ENCODE measurements around the gene KRTAP1-5.
A peak's percentile ranks its signal among the peaks of the same experiment; 100 is the strongest.
"Not testable (repeated sequence)": the region's sequence is repeated elsewhere in the genome, so short reads cannot be mapped to it uniquely, and the experiment has no call there.

Gene KRTAP1-5, protein sequence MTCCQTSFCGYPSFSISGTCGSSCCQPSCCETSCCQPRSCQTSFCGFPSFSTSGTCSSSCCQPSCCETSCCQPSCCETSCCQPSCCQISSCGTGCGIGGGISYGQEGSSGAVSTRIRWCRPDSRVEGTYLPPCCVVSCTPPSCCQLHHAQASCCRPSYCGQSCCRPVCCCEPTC

GRCh38 chr17:41026715-41027471, at the start of gene KRTAP1-5:
KRTAP1-5 (minus strand) TSS chr17:41027208; CDS start chr17:41027155, 53 bp downstream.
- peak; percentile 95 for DNase-seq (ENCODE audit: low read depth)

DNA sequence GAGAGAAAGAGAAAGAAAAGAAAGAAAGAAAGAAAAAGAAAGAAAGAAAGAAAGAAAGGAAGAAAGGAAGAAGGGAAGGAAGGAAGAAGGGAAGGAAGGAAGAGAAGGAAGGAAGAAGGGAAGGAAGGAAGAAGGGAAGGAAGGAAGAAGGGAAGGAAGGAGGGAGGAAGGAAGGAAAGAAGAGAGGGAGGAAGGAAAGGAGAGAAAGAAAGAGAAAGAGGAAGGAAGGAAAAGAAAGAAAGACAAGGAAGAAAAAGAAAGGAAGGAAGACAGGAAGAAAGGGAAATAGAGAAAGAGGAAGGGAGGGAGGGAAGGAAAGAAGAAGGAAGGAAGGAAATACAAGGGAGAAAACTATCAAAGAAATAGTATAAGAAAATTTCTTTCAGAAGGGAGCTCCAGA, 49.8 kb upstream of the KRTAP1-5 start:
- DNase-seq (ENCODE audit: low read depth): no peak

DNA sequence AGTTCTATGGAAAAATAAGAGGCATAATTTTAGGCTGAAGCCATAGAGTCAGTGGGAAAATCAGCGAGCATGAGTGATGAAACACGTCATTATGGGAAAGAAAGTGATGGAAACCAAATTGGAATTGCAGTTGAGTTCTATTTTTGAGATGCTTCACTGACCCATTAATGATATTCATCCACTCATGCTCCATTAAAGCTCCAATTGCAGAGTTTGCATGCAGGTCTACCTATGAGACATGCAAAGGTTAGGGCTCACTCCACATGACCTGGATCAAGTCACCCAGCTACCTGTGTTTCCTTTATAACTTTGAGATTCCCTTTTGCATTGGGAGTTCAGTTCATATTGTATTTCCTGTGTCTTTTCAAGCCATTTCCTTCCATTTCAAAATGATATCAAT, 46.7 kb upstream of the KRTAP1-5 start:
- no peak for DNase-seq (ENCODE audit: low read depth)

DNA sequence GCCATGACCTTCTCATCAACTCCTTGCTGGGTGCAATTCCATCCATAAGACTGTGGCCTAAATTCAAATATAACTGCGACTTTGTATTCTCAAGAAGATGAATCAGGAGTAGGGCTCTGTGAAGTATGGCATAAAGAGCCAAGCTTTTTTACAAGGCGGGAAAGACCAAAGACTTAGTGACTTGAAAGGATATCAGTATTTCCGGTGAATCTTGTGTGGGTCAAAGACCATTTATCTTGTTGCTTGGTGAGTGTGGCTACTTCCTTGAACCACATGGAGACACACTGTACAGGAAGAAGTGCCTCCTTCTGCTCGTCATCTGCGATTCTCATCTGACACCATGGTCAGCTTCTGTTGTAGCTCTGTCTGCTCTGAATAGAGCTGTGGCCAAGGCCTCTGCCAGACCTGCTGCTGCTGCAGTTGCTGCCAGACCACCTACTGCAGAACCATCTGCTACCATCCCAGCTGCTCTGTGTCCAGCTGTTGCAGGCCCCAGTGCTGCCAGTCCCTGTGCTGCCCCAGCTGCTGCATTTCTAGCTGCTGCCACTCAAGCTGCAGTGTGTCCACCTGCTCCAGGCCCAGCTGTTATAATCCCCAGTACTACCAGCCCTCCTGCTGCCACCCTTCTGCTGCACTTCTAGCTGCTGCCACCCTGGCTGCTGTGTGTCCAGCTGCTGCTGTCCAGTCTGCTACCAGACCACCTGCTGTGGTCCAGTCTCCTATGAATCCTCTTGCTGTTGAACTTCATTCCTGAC, 44.8 kb upstream of the KRTAP1-5 start:
- no peak for DNase-seq (ENCODE audit: low read depth)

- no peak for DNase-seq (ENCODE audit: low read depth)
Observed at GRCh38 chr17:41069031-41069430, 42.0 kb upstream of the KRTAP1-5 start.

GRCh38 chr17:41067281-41067680, 40.3 kb upstream of the KRTAP1-5 start:
- DNase-seq (ENCODE audit: low read depth): no peak

- peak; percentile 86 for DNase-seq (ENCODE audit: low read depth)
Observed at GRCh38 chr17:41065829-41066624, 39.0 kb upstream of the KRTAP1-5 start, which contains the start of gene KRTAP2-4. KRTAP2-4 (minus strand) TSS chr17:41065879; CDS start chr17:41065845, 34 bp downstream.

- not testable (repeated sequence) for DNase-seq (ENCODE audit: low read depth)
Observed at GRCh38 chr17:41065016-41065689, 38.1 kb upstream of the KRTAP1-5 start.

DNA sequence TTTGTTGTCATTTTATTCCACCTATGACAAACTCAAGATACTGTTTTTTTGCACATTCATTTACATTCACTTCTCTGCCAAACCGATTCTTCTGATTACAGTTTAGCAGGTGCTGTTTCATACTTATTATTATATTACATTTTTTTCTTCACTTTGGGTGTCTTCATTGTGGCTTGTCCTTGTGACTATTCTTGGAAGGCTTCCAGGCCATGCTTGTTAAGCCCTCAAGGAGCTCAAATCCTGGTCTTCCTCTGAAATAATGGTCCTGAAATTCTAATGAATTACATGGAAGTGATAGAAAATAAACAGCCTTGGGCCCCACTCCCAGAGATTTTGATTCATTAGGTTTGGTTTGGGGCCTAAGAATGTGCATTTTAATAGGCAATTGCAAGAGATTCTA, 37.3 kb upstream of the KRTAP1-5 start:
- no peak for DNase-seq (ENCODE audit: low read depth)

DNA sequence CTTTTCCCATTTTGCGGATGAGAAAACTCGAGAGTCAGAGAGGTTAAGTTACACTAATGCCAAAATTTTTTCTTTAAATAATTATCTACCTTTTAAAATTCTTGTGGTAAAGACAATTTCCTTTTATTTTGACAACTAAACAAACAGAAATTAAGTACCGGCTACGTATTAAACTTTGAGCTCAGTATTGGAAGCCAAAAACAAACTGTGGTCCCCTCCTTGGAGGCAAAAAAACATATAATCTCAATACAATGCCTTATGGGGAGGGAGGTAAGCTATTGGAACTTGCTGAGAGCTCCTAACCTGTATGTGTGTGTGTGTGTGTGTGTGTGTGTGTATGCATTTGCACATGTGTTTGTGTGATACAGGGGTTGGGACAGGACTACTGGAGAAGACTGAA, 36.4 kb upstream of the KRTAP1-5 start:
- DNase-seq (ENCODE audit: low read depth): no peak

- DNase-seq (ENCODE audit: low read depth): peak; percentile 99
Observed at GRCh38 chr17:41061964-41062363, 35.0 kb upstream of the KRTAP1-5 start.

- peak; percentile 95 for DNase-seq (ENCODE audit: low read depth)
Observed at GRCh38 chr17:41060052-41060604, 33.1 kb upstream of the KRTAP1-5 start, which contains the start of gene KRTAP2-3. KRTAP2-3 (minus strand) TSS chr17:41060114; CDS start chr17:41060050, 64 bp downstream.

DNA sequence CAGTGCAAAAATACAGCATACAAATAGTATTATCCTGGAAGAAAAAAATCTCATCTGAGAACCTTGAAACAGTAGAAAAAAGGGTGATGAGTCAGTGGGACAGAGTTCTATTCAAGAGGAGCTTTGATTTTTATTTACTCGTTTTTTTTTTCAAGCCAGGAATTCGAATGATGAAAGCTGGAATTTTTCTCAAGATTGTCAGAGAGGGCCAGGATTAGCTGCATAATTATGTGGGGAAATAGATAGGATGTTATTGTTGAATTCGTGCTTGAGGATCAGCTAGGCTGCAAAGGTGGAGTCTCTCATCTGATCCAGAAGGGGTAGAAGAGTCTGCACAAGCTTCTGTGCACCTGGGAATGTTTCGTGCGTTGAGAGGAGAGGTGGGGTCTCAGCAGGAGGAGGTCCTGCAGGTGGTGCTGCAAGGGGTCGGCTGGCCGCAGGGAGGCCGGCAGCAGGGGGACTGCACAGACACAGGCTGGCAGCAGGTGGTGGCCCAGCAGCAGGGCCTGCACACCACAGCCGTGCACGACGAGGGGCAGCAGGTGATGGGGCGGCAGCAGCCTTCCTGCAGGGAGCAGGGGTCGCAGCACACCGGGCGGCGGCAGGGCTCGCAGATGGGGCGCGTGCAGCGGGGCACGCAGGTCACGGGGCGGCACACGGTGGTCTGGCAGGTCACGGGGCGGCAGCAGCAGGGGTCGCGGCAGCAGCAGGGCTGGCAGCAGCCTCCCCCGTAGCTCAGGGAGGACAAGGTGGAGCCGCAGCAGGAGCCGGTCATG, 32.5 kb upstream of the KRTAP1-5 start:
- peak; percentile 95 for DNase-seq (ENCODE audit: low read depth)

DNA sequence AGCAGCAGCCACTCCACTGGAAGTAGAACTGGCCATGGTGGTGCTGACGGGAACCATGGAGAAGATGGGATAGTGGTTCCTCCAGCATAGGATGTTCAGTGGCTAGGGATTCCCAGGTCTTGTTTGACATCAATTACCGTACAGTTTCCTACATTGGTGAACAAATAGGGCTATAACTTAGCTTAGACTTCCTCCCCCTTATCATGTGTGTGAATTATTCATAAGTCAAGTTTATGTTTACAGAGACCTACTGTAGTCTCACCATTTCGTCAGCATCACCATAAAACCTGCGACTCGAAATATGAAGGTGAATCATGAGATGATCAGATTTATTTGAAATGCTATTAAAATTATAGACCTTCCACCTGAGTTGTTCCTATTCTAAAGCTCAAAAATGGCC, 31.7 kb upstream of the KRTAP1-5 start:
- no peak for DNase-seq (ENCODE audit: low read depth)

GRCh38 chr17:41057547-41057946, 30.5 kb upstream of the KRTAP1-5 start:
- DNase-seq (ENCODE audit: low read depth): no peak

DNA sequence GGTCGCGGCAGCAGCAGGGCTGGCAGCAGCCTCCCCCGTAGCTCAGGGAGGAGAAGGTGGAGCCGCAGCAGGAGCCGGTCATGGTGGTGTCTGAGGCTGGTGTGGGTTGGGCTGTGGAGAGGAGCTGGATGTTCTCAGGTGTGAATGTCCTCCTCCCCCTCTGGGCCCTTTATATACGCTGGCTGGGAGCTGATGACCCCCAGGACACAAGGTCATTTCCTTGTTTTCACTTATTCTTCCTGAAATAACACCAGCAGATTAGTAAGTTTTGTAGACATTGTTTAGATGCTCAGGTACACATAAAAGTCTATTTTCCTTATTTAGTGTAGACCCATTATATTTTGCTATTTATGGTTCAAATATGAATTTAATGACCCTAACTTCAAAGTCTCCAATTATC, 28.1 kb upstream of the KRTAP1-5 start, which contains the start of gene KRTAP2-2:
Gene KRTAP2-2 (minus strand): TSS at position 101 of the 400 bp plus-strand sequence. CDS start 19 bp downstream, at position 82.
- not testable (repeated sequence) for DNase-seq (ENCODE audit: low read depth)

DNA sequence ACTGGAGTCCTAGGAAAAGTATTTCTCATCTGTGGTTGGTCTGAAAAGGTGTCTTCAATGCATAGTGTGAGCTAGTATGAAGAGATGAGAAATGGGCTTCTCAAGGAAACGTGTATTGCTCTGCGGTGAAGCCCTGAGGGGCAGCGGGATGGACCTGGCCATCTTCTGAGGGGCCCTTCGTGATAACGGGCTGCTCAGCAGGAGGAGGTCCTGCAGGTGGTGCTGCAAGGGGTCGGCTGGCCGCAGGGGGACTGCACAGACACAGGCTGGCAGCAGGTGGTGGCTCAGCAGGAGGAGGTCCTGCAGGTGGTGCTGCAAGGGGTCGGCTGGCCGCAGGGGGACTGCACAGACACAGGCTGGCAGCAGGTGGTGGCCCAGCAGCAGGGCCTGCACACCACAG, 27.5 kb upstream of the KRTAP1-5 start:
- not testable (repeated sequence) for DNase-seq (ENCODE audit: low read depth)

DNA sequence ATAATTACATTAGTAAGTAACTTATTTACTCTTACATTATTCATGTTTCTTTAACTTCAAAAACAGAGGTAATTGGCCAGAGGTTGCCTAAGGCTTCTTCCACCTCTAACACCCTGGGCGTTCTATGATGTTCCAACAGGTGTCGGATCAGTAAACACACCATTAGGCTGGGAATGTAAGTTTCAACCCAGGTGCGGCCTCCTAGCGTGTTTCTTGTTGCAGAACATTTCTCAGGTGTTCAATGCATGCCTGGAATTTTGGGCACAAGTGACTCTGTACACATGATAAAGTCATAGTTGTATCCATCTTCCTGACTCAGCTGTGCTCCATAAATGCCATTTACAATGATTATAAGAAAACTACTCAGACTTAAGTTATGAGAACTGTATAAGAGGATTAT, 27.0 kb upstream of the KRTAP1-5 start:
- no peak for DNase-seq (ENCODE audit: low read depth)

GRCh38 chr17:41052566-41052965, 25.6 kb upstream of the KRTAP1-5 start:
- DNase-seq (ENCODE audit: low read depth): peak; percentile 69

- peak; percentile 82 for DNase-seq (ENCODE audit: low read depth)
Observed at GRCh38 chr17:41049110-41049509, 22.1 kb upstream of the KRTAP1-5 start.

Data from GM04503 (cell line).